ENCODE results near the gene CEPT1. TPM values are rescaled to one million over a fixed set of nuclear protein-coding genes. Genes with fewer than 3 reads are reported as not detected.
A peak's percentile ranks its signal among the peaks of the same experiment; 100 is the strongest.

Gene CEPT1
- total RNA-seq, 5 donors from 2014 or later (not counting 1 experiment from before 2014, with no cell fraction given) = 33.2 to 42.3 (median 36.3) TPM

GRCh38 chr1:111190931-111191451 lies 51.0 kb downstream of the CEPT1 start:
- 93% methylated on average over 2 of the region's 2 CpGs for WGBS (ENCODE audit: insufficient coverage)
- peaks cover 15 to 99% of the 10 kb centered on the region in 2 donors for H3K36me3 ChIP-seq (ENCODE audit: control insufficient read depth in 2 of 2, extremely low read depth in 1 of 2, insufficient read depth in 1 of 2, low read length in 1 of 2)
- ChIA-PET POLR2A (no interaction called here), CTCF (interaction anchor here (0.6 to 1.2 kb wide), 3 partner anchors 21 to 32 kb away, joined by 3 to 4 read pairs (median 3); no protein-coding TSS in a partner anchor)
- ATAC-seq (replicated peaks in 1 of 4) = no peak
- H3K27me3 ChIP-seq (replicated peaks in 1 of 2; ENCODE audit: control insufficient read depth in 2 of 2, extremely low read depth in 1 of 2, insufficient read depth in 2 of 2, low read length in 1 of 2) = no peaks in the 10 kb centered on the region
- H3K9me3 ChIP-seq = no peaks in the 10 kb centered on the region
- Mint-ChIP-seq H3K4me1 (peaks cover 98 to 100% (median 99%) of the 10 kb centered on the region in 3 donors), H3K27me3 (no peaks in the 10 kb centered on the region), H3K9me3 (no peaks in the 10 kb centered on the region), H3K27ac (peak overlapping the region; percentile 95 to 99), H3K36me3 (peaks cover 89% of the 10 kb centered on the region), H3K4me3 (peak overlapping the region in 1 of 3 donors; percentile 98)
- no peak for DNase-seq
- H3K4me3 ChIP-seq (ENCODE audit: control insufficient read depth in 1 of 2, extremely low read depth in 1 of 2, low read length in 1 of 2) = no peak overlapping the region
- H3K4me1 ChIP-seq (ENCODE audit: control insufficient read depth in 1 of 2, extremely low read depth in 1 of 2, insufficient read depth in 2 of 2, low read length in 2 of 2) = peaks cover 68 to 82% of the 10 kb centered on the region in 2 experiments
- peak overlapping the region; percentile 43 for H3K27ac ChIP-seq (ENCODE audit: low read length)

- H3K4me3 ChIP-seq (ENCODE audit: control insufficient read depth in 1 of 2, extremely low read depth in 1 of 2, low read length in 1 of 2) = no peak overlapping the region
- DNase-seq (no peak), ATAC-seq (replicated peaks in 1 of 4) (no peak)
- H3K27ac ChIP-seq (ENCODE audit: low read length) = peak overlapping the region; percentile 76
- no peaks in the 10 kb centered on the region for H3K9me3 ChIP-seq
- H3K27me3 Mint-ChIP-seq = no peaks in the 10 kb centered on the region
- peaks cover 73 to 87% of the 10 kb centered on the region in 2 experiments for H3K4me1 ChIP-seq (ENCODE audit: control insufficient read depth in 1 of 2, extremely low read depth in 1 of 2, insufficient read depth in 2 of 2, low read length in 2 of 2)
- peak overlapping the region in 1 of 3 donors; percentile 98 for H3K4me3 Mint-ChIP-seq
- WGBS (ENCODE audit: insufficient coverage) = no CpG with 5 or more reads among the region's 3 CpGs
- H3K4me1 Mint-ChIP-seq = peaks cover 98 to 100% (median 100%) of the 10 kb centered on the region in 3 donors
- H3K27ac Mint-ChIP-seq = peak overlapping the region; percentile 95 to 99
- ChIA-PET POLR2A (no interaction called here), CTCF (interaction anchor here in 1 of 2 donors (0.7 to 1.2 kb wide), 2 partner anchors 21 to 32 kb away, joined by 3 read pairs; no protein-coding TSS in a partner anchor)
- H3K36me3 Mint-ChIP-seq = peaks cover 89% of the 10 kb centered on the region
- H3K9me3 Mint-ChIP-seq = no peaks in the 10 kb centered on the region
- H3K27me3 ChIP-seq (replicated peaks in 1 of 2; ENCODE audit: control insufficient read depth in 2 of 2, extremely low read depth in 1 of 2, insufficient read depth in 2 of 2, low read length in 1 of 2) = no peaks in the 10 kb centered on the region
- peaks cover 15 to 99% of the 10 kb centered on the region in 2 donors for H3K36me3 ChIP-seq (ENCODE audit: control insufficient read depth in 2 of 2, extremely low read depth in 1 of 2, insufficient read depth in 1 of 2, low read length in 1 of 2)
These were observed 51.5 kb downstream of the CEPT1 start for GRCh38 chr1:111191496-111191895.

GRCh38 chr1:111192074-111192473 lies 52.1 kb downstream of the CEPT1 start:
- H3K4me1 ChIP-seq (ENCODE audit: control insufficient read depth in 1 of 2, extremely low read depth in 1 of 2, insufficient read depth in 2 of 2, low read length in 2 of 2) = peaks cover 76 to 92% of the 10 kb centered on the region in 2 experiments
- no peaks in the 10 kb centered on the region for H3K27me3 ChIP-seq (replicated peaks in 1 of 2; ENCODE audit: control insufficient read depth in 2 of 2, extremely low read depth in 1 of 2, insufficient read depth in 2 of 2, low read length in 1 of 2)
- Mint-ChIP-seq H3K27me3 (no peaks in the 10 kb centered on the region), H3K9me3 (no peaks in the 10 kb centered on the region), H3K4me1 (peaks cover 98 to 100% (median 100%) of the 10 kb centered on the region in 3 donors), H3K27ac (peak overlapping the region; percentile 95 to 99), H3K4me3 (peak overlapping the region in 1 of 3 donors; percentile 98), H3K36me3 (peaks cover 89% of the 10 kb centered on the region)
- 90% methylated on average over 2 of the region's 5 CpGs for WGBS (ENCODE audit: insufficient coverage)
- peak overlapping the region; percentile 76 for H3K27ac ChIP-seq (ENCODE audit: low read length)
- no peak for ATAC-seq (replicated peaks in 1 of 4)
- peaks cover 15 to 99% of the 10 kb centered on the region in 2 donors for H3K36me3 ChIP-seq (ENCODE audit: control insufficient read depth in 2 of 2, extremely low read depth in 1 of 2, insufficient read depth in 1 of 2, low read length in 1 of 2)
- H3K9me3 ChIP-seq = no peaks in the 10 kb centered on the region
- POLR2A ChIA-PET = no interaction called here
- CTCF ChIA-PET = interaction anchor here (1.2 to 1.6 kb wide), 2 partner anchors 31 to 142 kb away, joined by 3 read pairs; no protein-coding TSS in a partner anchor
- H3K4me3 ChIP-seq (ENCODE audit: control insufficient read depth in 1 of 2, extremely low read depth in 1 of 2, low read length in 1 of 2) = peak overlapping the region in 1 of 2 donors; percentile 19
- no peak for DNase-seq

- Mint-ChIP-seq H3K27me3 (no peaks in the 10 kb centered on the region), H3K4me3 (peak overlapping the region; percentile 3 to 98 (median 58)), H3K27ac (peak overlapping the region; percentile 95 to 99), H3K4me1 (peaks cover 100% of the 10 kb centered on the region in 3 donors), H3K36me3 (peaks cover 90% of the 10 kb centered on the region), H3K9me3 (no peaks in the 10 kb centered on the region)
- Histone ChIP-seq H3K4me1 (ENCODE audit: control insufficient read depth in 1 of 2, extremely low read depth in 1 of 2, insufficient read depth in 2 of 2, low read length in 2 of 2) (peaks cover 77 to 95% of the 10 kb centered on the region in 2 experiments), H3K9me3 (no peaks in the 10 kb centered on the region), H3K27me3 (replicated peaks in 1 of 2; ENCODE audit: control insufficient read depth in 2 of 2, extremely low read depth in 1 of 2, insufficient read depth in 2 of 2, low read length in 1 of 2) (no peaks in the 10 kb centered on the region), H3K4me3 (ENCODE audit: control insufficient read depth in 1 of 2, extremely low read depth in 1 of 2, low read length in 1 of 2) (peak overlapping the region in 1 of 2 donors; percentile 38), H3K27ac (ENCODE audit: low read length) (peak overlapping the region; percentile 76), H3K36me3 (ENCODE audit: control insufficient read depth in 2 of 2, extremely low read depth in 1 of 2, insufficient read depth in 1 of 2, low read length in 1 of 2) (peaks cover 15 to 99% of the 10 kb centered on the region in 2 donors)
- ChIA-PET CTCF (interaction anchor here (1.0 to 1.6 kb wide), 4 partner anchors 23 to 141 kb away, joined by 3 to 7 read pairs (median 5); no protein-coding TSS in a partner anchor), POLR2A (interaction anchor here (0.6 to 0.7 kb wide), 2 partner anchors 25 to 85 kb away, joined by 3 to 4 read pairs; no protein-coding TSS in a partner anchor)
- WGBS (ENCODE audit: insufficient coverage) = 44% methylated on average over 7 of the region's 10 CpGs
- DNase-seq = peak in 4 of 35 experiments; percentile 19 to 74 (median 31)
- ATAC-seq (replicated peaks in 1 of 4) = peak in 1 of 4 experiments; percentile 59
These were observed 52.9 kb downstream of the CEPT1 start for GRCh38 chr1:111192658-111193519.

- DNase-seq (no peak), ATAC-seq (replicated peaks in 1 of 4) (no peak)
- peak overlapping the region; percentile 95 to 99 for H3K27ac Mint-ChIP-seq
- H3K27me3 Mint-ChIP-seq = no peaks in the 10 kb centered on the region
- peaks cover 92 to 100% (median 96%) of the 10 kb centered on the region in 3 donors for H3K4me1 Mint-ChIP-seq
- H3K4me3 ChIP-seq (ENCODE audit: control insufficient read depth in 1 of 2, extremely low read depth in 1 of 2, low read length in 1 of 2) = peak overlapping the region; percentile 1 to 78
- H3K27ac ChIP-seq (ENCODE audit: low read length) = peak overlapping the region; percentile 76
- peak overlapping the region; percentile 40 to 99 (median 98) for H3K4me3 Mint-ChIP-seq
- peaks cover 15 to 99% of the 10 kb centered on the region in 2 donors for H3K36me3 ChIP-seq (ENCODE audit: control insufficient read depth in 2 of 2, extremely low read depth in 1 of 2, insufficient read depth in 1 of 2, low read length in 1 of 2)
- CTCF ChIA-PET = interaction anchor here in 1 of 2 donors (0.6 to 1.5 kb wide), 4 partner anchors 22 to 244 kb away, joined by 3 to 7 read pairs (median 5); no protein-coding TSS in a partner anchor
- no peaks in the 10 kb centered on the region for H3K9me3 ChIP-seq
- H3K4me1 ChIP-seq (ENCODE audit: control insufficient read depth in 1 of 2, extremely low read depth in 1 of 2, insufficient read depth in 2 of 2, low read length in 2 of 2) = peaks cover 75 to 89% of the 10 kb centered on the region in 2 experiments
- POLR2A ChIA-PET = interaction anchor here in 1 of 2 donors (0.5 kb wide), 1 partner anchor 9 kb away, joined by 11 read pairs; no protein-coding TSS in a partner anchor
- no peaks in the 10 kb centered on the region for H3K9me3 Mint-ChIP-seq
- 58% methylated on average over 2 of the region's 3 CpGs for WGBS (ENCODE audit: insufficient coverage)
- peaks cover 90% of the 10 kb centered on the region for H3K36me3 Mint-ChIP-seq
- H3K27me3 ChIP-seq (replicated peaks in 1 of 2; ENCODE audit: control insufficient read depth in 2 of 2, extremely low read depth in 1 of 2, insufficient read depth in 2 of 2, low read length in 1 of 2) = no peaks in the 10 kb centered on the region
These were observed 53.9 kb downstream of the CEPT1 start for GRCh38 chr1:111193712-111194480.
